ENCODE measurements around the gene ZNF771. TPM values are rescaled to one million over a fixed set of nuclear protein-coding genes. Genes with fewer than 3 reads are reported as not detected.

The ZNF771 gene
- polyA plus RNA-seq, 1 of the 3 experiments (the other 2 are of a cell fraction) = 20.4 TPM

DNA sequence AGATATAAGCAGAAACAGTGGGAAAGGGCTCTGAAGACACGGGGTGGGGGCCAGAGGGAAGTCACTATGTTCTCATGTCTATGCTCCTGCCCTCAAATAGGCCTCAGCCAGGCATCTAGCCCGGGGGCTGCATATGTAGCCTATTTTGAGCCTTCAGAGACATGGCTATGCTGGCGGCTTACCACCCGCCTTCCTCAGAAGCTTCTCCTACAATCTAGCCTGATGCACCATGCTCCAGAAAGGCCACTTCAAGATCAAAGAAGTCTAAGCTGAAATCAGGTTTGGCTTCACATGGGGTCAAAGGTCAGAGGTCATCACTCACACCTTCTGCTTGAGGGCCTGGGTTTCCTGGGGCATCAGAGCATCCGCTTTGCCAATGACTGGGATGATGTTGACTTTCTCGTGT is 26.6 kb upstream of the ZNF771 start:
- Histone ChIP-seq H3K4me3 (ENCODE audit: low read depth in 2 of 2, low read length in 1 of 2) (no peak overlapping the region), H3K9me2 (no peaks in the 10 kb centered on the region), H3F3A (replicated peaks; ENCODE audit: insufficient read depth) (peaks cover 22% of the 10 kb centered on the region), H3K79me2 (ENCODE audit: insufficient read depth) (peaks cover 15% of the 10 kb centered on the region; the same call in 1 of the 2 replicates), H4K20me1 (ENCODE audit: insufficient read depth) (peaks cover 12% of the 10 kb centered on the region; the same call in 1 of the 2 replicates), H3K9ac (no peak overlapping the region), H2AFZ (ENCODE audit: low read depth) (no peak overlapping the region), H3K9me3 (no peaks in the 10 kb centered on the region), H3K36me3 (replicated peaks in 1 of 2; ENCODE audit: control insufficient read depth in 1 of 2, insufficient read depth in 2 of 2, low read length in 1 of 2) (peaks cover 0 to 6% of the 10 kb centered on the region in 2 experiments), H3K27ac (ENCODE audit: low read depth in 2 of 2, low read length in 1 of 2) (no peak overlapping the region), H3K4me2 (no peak overlapping the region; the same call in 1 of the 2 replicates), H3K4me1 (ENCODE audit: control insufficient read depth in 1 of 2, insufficient read depth in 2 of 2, low read depth in 1 of 2, low read length in 1 of 2) (peaks cover 6 to 9% of the 10 kb centered on the region in 2 experiments; a peak in 3 of 4 replicates), H3K27me3 (ENCODE audit: insufficient read depth) (no peaks in the 10 kb centered on the region)
- ChIA-PET CTCF (interaction anchor here (1.5 to 2.6 kb wide), 2 partner anchors 14 to 29 kb away, joined by 6 to 15 read pairs; partner anchors contain the start of gene ZNF48), POLR2A (interaction anchor here (5.1 kb wide), 1 partner anchor 14 kb away, joined by 33 read pairs; the partner anchor contains the start of gene ZNF48)
- TF ChIP-seq RFX5 (IDR thresholded peaks at IDR 0.05; ENCODE audit: low read length) (no peak), ZBTB33 (IDR thresholded peaks at IDR 0.05; ENCODE audit: borderline replicate concordance, low read depth) (no peak), NRF1 (IDR thresholded peaks at IDR 0.05; ENCODE audit: low read depth, low read length) (no peak), POLR2AphosphoS5 (IDR thresholded peaks at IDR 0.05; ENCODE audit: low read depth, low read length) (no peak), TCF12 (IDR thresholded peaks at IDR 0.05) (no peak), PBX3 (IDR thresholded peaks at IDR 0.05) (no peak), MEF2A (IDR thresholded peaks at IDR 0.05; ENCODE audit: borderline replicate concordance, low read depth) (no peak)
- TF ChIP-seq, protein P1, sequence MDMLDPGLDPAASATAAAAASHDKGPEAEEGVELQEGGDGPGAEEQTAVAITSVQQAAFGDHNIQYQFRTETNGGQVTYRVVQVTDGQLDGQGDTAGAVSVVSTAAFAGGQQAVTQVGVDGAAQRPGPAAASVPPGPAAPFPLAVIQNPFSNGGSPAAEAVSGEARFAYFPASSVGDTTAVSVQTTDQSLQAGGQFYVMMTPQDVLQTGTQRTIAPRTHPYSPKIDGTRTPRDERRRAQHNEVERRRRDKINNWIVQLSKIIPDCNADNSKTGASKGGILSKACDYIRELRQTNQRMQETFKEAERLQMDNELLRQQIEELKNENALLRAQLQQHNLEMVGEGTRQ (IDR thresholded peaks at IDR 0.05; ENCODE audit: borderline replicate concordance, low read depth, low read length) = no peak
- DNase-seq = no peak
- WGBS (ENCODE audit: low lambda C conversion rate) = 88% methylated on average over 5 of the region's 6 CpGs

GRCh38 chr16:30381291-30382041 is 25.9 kb upstream of the ZNF771 start:
- no peaks in the 10 kb centered on the region for H3K9me2 ChIP-seq
- H3K27me3 ChIP-seq (ENCODE audit: insufficient read depth) = no peaks in the 10 kb centered on the region
- ChIA-PET POLR2A (interaction anchor here (1.8 to 5.1 kb wide), 2 partner anchors 13 to 18 kb away, joined by 6 to 33 read pairs; partner anchors contain the start of gene ZNF48), CTCF (interaction anchor here (1.5 to 2.6 kb wide), 2 partner anchors 14 to 28 kb away, joined by 6 to 15 read pairs; partner anchors contain the start of gene ZNF48)
- H3K79me2 ChIP-seq (ENCODE audit: insufficient read depth) = peaks cover 15% of the 10 kb centered on the region; the same call in 1 of the 2 replicates
- no peaks in the 10 kb centered on the region for H3K9me3 ChIP-seq
- no peak overlapping the region for H3K4me3 ChIP-seq (ENCODE audit: low read depth in 2 of 2, low read length in 1 of 2)
- H3F3A ChIP-seq (replicated peaks; ENCODE audit: insufficient read depth) = peaks cover 22% of the 10 kb centered on the region
- H3K4me1 ChIP-seq (ENCODE audit: control insufficient read depth in 1 of 2, insufficient read depth in 2 of 2, low read depth in 1 of 2, low read length in 1 of 2) = peaks cover 6 to 9% of the 10 kb centered on the region in 2 experiments; a peak in 3 of 4 replicates
- TF ChIP-seq ELF1 (IDR thresholded peaks at IDR 0.05) = no peak
- TF ChIP-seq EZH2phosphoT487 (IDR thresholded peaks at IDR 0.05; ENCODE audit: borderline replicate concordance, low read depth) = no peak
- TF ChIP-seq ZBTB33 (IDR thresholded peaks at IDR 0.05; ENCODE audit: borderline replicate concordance, low read depth) = no peak
- peaks cover 0 to 6% of the 10 kb centered on the region in 2 experiments for H3K36me3 ChIP-seq (replicated peaks in 1 of 2; ENCODE audit: control insufficient read depth in 1 of 2, insufficient read depth in 2 of 2, low read length in 1 of 2)
- DNase-seq = no peak
- H3K27ac ChIP-seq (ENCODE audit: low read depth in 2 of 2, low read length in 1 of 2) = no peak overlapping the region
- peaks cover 12% of the 10 kb centered on the region; the same call in 1 of the 2 replicates for H4K20me1 ChIP-seq (ENCODE audit: insufficient read depth)
- no peak overlapping the region for H2AFZ ChIP-seq (ENCODE audit: low read depth)
- no peak overlapping the region for H3K9ac ChIP-seq
- WGBS (ENCODE audit: low lambda C conversion rate) = 94% methylated on average over 9 of the region's 13 CpGs
- H3K4me2 ChIP-seq = no peak overlapping the region
